HG03135 (cell line): ENCODE results near the gene PLAAT1.

Experiments used
- ATAC-seq: cut with Tn5 transposase; IDR thresholded peaks from one replicate; pipeline ENCODE4 v1.9.1; 2021; ENCODE audit warnings: mild to moderate bottlenecking, moderate library complexity; ENCODE audit not compliant: unreplicated experiment

Gene PLAAT1

GRCh38 chr3:193250492-193250891, 9.5 kb downstream of the PLAAT1 start:
- ATAC-seq, result no peak

DNA sequence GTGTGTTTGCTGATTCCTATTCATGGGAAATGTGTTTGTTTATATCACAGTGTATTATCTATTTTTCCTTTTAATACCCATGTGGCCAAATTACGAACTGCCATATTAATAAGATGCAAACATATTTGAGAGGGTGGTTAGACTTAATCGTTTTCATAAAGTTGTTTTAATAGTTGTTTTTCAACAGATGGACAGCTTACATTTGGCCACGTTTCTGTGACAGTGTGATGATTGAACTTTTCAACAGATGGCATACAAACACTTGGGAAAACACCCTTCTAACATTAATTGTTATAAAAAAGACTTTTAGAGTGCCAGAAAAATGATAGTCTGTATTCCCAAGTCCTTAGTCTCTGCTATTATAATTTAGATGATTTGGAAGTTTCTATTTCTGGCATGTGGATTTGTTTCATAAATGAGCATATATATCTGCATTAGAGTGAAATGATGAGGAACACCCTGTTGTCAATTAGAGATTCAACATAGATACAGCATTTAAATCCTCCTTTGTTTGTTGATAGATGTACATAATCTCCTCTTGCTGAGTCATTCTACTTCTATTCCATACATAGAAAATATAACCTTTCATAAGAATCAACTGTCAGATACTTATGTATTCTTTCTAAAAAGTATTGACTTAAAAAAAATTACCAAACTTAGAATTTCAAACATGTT, 13.1 kb downstream of the PLAAT1 start:
- no peak for ATAC-seq

GRCh38 chr3:193261970-193262369, 20.9 kb downstream of the PLAAT1 start:
- no peak for ATAC-seq

DNA sequence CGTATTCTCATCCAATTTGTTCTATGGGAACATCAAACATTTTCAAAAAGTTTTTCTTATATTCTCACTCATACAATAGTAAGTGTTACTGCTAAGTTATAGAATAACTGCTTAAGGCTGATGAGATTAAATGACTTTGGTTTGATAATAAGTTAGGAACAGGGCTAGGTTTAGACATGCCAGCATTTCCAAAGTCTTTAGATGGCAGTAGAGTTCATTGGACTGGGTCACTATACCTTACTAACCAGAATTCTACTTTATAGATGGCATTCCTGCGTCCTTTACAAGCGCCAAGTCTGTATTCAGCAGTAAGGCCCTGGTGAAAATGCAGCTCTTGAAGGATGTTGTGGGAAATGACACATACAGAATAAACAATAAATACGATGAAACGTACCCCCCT, 21.7 kb downstream of the PLAAT1 start:
- ATAC-seq, result no peak

GRCh38 chr3:193269343-193270028, 28.5 kb downstream of the PLAAT1 start:
- ATAC-seq, result no peak

- no peak for ATAC-seq
These were observed 29.4 kb downstream of the PLAAT1 start for GRCh38 chr3:193270451-193270850.

- no peak for ATAC-seq
These were observed 30.2 kb downstream of the PLAAT1 start for GRCh38 chr3:193271101-193271840.

GRCh38 chr3:193292386-193292785, 51.4 kb downstream of the PLAAT1 start:
- no peak for ATAC-seq

DNA sequence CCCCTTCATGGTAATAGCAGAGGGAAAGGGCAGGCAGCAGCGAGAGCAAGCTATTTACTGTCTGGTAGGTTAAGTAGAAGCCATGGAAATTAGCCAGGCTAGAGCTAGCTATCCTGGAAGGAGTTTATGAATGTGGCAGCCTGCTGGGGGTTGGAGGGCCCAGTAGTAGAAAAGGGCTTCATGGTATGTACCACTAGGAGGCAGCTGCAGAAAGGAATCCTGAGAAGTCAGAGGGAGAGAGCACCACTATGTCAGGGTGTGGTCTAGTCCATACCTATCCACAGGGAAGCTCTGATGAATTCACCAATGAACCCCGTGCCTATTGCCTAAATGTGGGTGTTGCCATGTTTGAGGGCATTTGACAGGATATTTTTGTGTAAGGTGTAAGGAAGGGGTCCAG, 55.0 kb downstream of the PLAAT1 start:
- ATAC-seq, result no peak

- no peak for ATAC-seq
These were observed 56.4 kb downstream of the PLAAT1 start for GRCh38 chr3:193297421-193297820.

DNA sequence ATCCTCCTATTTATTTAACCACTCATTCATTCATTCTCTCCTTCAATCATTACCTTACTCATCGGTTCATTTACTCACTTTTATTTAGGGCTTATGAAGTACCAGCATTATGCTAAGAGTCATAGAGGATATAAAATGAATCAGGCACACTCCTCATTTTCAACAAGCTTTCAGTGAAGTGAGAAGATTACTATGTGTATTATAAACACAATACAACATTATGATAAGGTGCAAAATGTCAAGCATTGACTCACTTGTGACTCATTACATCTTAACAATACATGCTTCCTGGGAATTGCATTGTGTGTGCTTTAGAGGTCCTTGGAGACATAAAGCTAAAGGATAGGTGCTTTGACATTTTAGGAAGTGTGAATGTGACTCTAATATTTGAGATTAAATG, 60.4 kb downstream of the PLAAT1 start:
- ATAC-seq, result no peak

DNA sequence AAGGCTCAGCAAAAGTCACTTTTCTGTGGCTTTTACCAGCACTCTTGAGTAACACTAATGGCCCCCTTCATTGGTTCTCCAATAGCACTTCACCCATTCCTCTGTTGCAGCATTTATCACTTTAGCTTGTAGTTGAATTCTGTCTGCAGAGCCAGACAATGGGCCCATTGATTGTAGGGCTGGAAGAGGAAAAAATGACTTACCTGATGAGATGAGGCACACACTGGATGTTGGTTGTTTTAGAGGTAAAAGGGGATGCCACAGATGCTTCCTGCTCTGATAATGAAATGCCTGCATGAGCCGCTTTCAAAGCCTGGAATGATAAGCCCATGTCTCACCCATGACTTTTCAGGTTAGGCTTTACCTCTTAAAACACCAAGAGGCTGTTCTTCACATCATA, 64.3 kb downstream of the PLAAT1 start:
- ATAC-seq, result no peak

GRCh38 chr3:193310914-193311723, 70.1 kb downstream of the PLAAT1 start:
- no peak for ATAC-seq

DNA sequence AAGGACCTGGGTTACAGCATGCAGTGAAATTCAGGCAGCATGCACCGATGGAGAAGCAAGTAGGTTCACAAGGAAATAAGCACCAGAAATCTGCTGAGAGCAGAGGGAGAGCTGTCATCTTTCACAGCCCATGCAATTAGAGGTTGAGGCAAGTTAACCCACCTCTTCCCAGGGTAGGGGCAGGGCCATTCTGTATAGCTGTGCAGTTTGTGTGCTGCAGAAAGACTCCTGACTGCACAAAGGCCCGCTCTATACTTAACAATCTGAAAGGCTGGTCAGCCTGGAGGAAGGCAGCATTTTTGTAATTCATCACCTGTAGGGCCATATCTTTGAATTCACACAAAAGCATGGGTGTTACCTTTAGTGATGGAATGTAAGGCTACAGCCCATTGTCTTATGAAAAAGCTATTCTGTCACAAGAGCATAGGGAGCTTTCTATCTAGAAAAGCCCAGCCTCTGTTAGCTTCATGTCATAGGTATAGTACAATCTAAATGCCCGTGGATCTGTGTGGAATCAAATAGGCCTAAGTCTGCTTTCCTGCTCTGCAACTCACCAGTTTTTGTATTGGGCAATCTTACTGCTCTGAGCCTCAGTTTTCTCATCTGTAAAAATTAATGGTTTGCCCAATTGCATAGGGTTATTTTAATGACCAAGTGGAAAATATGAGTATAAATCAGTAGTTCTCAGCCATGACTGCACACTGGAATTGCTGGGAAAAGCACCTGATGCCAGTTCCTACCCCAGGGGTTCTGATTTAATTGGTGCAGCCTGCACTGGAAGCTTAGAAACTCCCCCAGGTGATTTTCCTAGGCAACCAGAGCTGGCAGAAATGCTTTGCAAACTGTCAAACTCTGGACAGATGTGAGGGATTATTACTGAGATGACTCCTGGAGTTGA, 72.3 kb downstream of the PLAAT1 start:
- no peak for ATAC-seq

- no peak for ATAC-seq
These were observed 73.1 kb downstream of the PLAAT1 start for GRCh38 chr3:193314161-193314560.

DNA sequence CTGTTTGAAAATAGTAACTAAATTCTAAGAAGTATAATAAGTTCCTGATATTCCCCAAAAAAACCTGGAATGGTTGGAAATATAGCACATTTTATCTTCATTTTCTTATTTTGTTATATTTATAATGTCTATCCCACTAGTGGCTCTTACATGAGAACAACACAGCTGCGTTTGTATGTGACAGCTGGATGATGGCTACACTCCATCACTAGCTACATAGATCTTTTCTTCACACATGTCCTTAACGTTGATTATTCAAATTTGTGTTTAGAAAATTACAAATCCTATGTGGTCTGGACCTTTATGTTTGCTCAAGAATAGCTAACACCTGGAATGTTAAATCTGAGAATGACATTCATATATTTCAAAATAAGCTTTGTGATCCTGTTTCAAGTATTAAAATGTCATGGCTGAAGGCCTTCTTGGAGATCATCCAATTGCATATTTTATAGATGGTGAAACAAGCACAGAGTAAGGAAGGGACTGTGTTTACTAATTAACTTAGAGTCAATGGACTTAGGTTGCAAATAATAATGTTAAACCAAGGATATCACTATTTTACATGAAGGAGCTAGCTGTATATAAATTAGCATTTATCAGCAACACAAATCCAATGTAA, 76.8 kb downstream of the PLAAT1 start:
- ATAC-seq, result no peak
